T-cell (primary cell): ENCODE results near the gene PTPRD. TPM values are rescaled to one million over a fixed set of nuclear protein-coding genes. Genes with fewer than 3 reads are reported as not detected.

ENCODE experiments used
- ATAC-seq, 4 experiments: fragments of 200-7000 bp in 3 of 4; fragments of 150-1000 bp in 1 of 4; cut with Tn5 transposase; replicated peaks in 1 of 4; 1 replicate in 3 of 4; 2 replicates in 1 of 4; pipeline ENCODE4 v1.10.0; 2021; ENCODE audit warnings: moderate library complexity in 3 of 4, mild to moderate bottlenecking in 2 of 4, moderate number of reproducible peaks in 1 of 4
- CTCF ChIA-PET, 2 donors: fragments of 300-600 bp; sonication (Branson Sonifier 250); formaldehyde crosslinking; loops; one replicate each; lab custom pipeline; 2022; ENCODE audit warnings: antibody characterized with exemption in 2 of 2; lab: Charles Lee
- POLR2A ChIA-PET, 2 donors: fragments of 300-600 bp; sonication (Branson Sonifier 250); formaldehyde crosslinking; loops; one replicate each; lab custom pipeline; 2022; ENCODE audit warnings: antibody characterized with exemption in 2 of 2; lab: Charles Lee
- DNase-seq, 35 experiments: peaks; one replicate each; pipeline versions ENCODE4 v3.0.0 to v3.0.0-alpha.2; 2013 to 2023
- H3K27ac ChIP-seq: one replicate; pipeline ENCODE4 v1.5.1; 2013; ENCODE audit warnings: low read length
- H3K27me3 ChIP-seq, 2 experiments: replicated peaks in 1 of 2; 1 replicate in 1 of 2; 2 replicates in 1 of 2; pipeline versions ENCODE4 v1.6.1 to v1.7.0; 2013; ENCODE audit warnings: low read length in 1 of 2, mixed read lengths in 1 of 2; ENCODE audit not compliant: control insufficient read depth in 2 of 2, insufficient read depth in 2 of 2; ENCODE audit errors: extremely low read depth in 1 of 2
- H3K36me3 ChIP-seq, 2 donors: 1 replicate in 1 of 2; 2 replicates in 1 of 2; pipeline versions ENCODE4 v1.6.1 to v1.7.0; 2013; ENCODE audit warnings: low read length in 1 of 2; ENCODE audit not compliant: control insufficient read depth in 2 of 2, insufficient read depth in 1 of 2; ENCODE audit errors: extremely low read depth in 1 of 2
- H3K4me1 ChIP-seq, 2 experiments: 1 replicate in 1 of 2; 2 replicates in 1 of 2; pipeline versions ENCODE4 v1.6.1 to v1.7.0; 2013; ENCODE audit warnings: low read length in 2 of 2, mixed read lengths in 1 of 2; ENCODE audit not compliant: insufficient read depth in 2 of 2, control insufficient read depth in 1 of 2; ENCODE audit errors: extremely low read depth in 1 of 2
- H3K4me3 ChIP-seq, 2 donors: 1 replicate in 1 of 2; 2 replicates in 1 of 2; pipeline versions ENCODE4 v1.5.1 to v1.7.0; 2013; ENCODE audit warnings: mild to moderate bottlenecking in 2 of 2, low read length in 1 of 2, moderate library complexity in 1 of 2; ENCODE audit not compliant: control insufficient read depth in 1 of 2; ENCODE audit errors: extremely low read depth in 1 of 2
- H3K9me3 ChIP-seq: 2 replicates; pipeline ENCODE4 v1.7.0; 2013
- H3K27ac Mint-ChIP-seq, 2 donors: one replicate each; pipeline ENCODE4 v1.8.0; 2020 to 2021; ENCODE audit warnings: mild to moderate bottlenecking in 2 of 2, mixed read lengths in 2 of 2
- H3K27me3 Mint-ChIP-seq, 2 donors: one replicate each; pipeline ENCODE4 v1.8.0; 2021 to 2022; ENCODE audit warnings: mixed read lengths in 2 of 2
- H3K36me3 Mint-ChIP-seq: one replicate; pipeline ENCODE4 v1.8.0; 2021; ENCODE audit warnings: mixed read lengths
- H3K4me1 Mint-ChIP-seq, 3 donors: one replicate each; pipeline ENCODE4 v1.8.0; 2020 to 2022; ENCODE audit warnings: mixed read lengths in 3 of 3, mild to moderate bottlenecking in 1 of 3
- H3K4me3 Mint-ChIP-seq, 3 donors: one replicate each; pipeline ENCODE4 v1.8.0; 2020 to 2022; ENCODE audit warnings: mild to moderate bottlenecking in 3 of 3, mixed read lengths in 3 of 3, moderate library complexity in 3 of 3
- H3K9me3 Mint-ChIP-seq, 3 donors: one replicate each; pipeline ENCODE4 v1.8.0; 2020 to 2022; ENCODE audit warnings: mixed read lengths in 3 of 3
- WGBS: methylation state at CpG from one replicate; pipeline ENCODE4 v1.1.5; 2013; ENCODE audit warnings: missing lambda C conversion rate; ENCODE audit not compliant: insufficient coverage; 5-methylcytosine and 5-hydroxymethylcytosine counted together
- total RNA-seq, 35 experiments: library from RNA in 6 of 35; stranded (reverse) in 6 of 35; fragments of 120-200 nt in 1 of 35; gene quantifications; one replicate each; pipeline versions ENCODE4 v1.2.1 to v1.2.4 and lab custom pipeline; 2013 to 2026

The PTPRD gene
- total RNA-seq, 5 donors from 2014 or later (not counting 1 experiment from before 2014, with no cell fraction given) = 0.13 to 0.61 (median 0.38) TPM; not detected in 2

DNA sequence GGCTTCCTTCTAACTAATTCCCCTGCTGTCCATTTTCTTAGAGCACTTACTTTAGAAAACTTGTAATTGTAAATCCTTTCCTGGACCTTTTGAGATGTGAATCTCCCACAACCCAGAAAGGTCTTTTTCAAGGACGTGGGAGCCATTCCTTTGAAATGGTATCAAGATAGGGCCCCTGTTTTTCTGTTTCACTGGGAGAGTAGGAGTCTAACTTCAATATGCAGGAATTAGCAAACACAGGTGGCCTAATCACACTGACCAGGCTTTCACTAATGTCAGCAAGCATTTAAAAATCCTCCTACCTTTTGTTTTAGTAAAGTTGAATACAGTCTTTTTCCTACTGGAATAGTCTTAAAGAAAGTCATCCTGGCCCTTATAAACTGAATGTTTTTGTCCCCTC is 558.3 kb downstream of the PTPRD start:
- no peaks in the 10 kb centered on the region for H3K4me1 ChIP-seq
- Mint-ChIP-seq H3K27ac (no peak overlapping the region), H3K9me3 (no peaks in the 10 kb centered on the region), H3K4me1 (no peaks in the 10 kb centered on the region), H3K36me3 (no peaks in the 10 kb centered on the region), H3K4me3 (no peak overlapping the region), H3K27me3 (no peaks in the 10 kb centered on the region)
- H3K27ac ChIP-seq = no peak overlapping the region
- H3K36me3 ChIP-seq = no peaks in the 10 kb centered on the region
- no CpG with 5 or more reads among the region's 1 CpG for WGBS
- H3K9me3 ChIP-seq = no peaks in the 10 kb centered on the region
- H3K27me3 ChIP-seq = no peaks in the 10 kb centered on the region
- no peak for DNase-seq
- ChIA-PET POLR2A (no interaction called here), CTCF (no interaction called here)
- no peak for ATAC-seq
- no peak overlapping the region for H3K4me3 ChIP-seq

DNA sequence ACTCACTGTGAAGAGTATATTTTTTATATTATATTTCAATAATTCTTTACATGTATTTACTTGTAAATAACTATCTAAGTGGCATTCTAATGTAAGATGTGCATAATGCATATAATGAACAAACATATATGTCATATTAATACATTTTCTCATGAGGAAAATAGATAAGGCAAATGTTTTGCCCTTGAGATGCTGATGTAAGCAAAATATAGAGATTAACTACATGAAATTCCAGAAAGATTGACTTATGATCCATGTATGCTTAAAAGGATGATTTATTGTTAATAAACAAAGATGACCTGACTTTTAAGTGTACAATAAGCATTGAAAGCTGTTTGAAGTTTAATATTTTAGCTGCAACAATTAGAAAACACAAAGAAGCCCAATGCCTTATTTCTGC is 559.9 kb downstream of the PTPRD start:
- Mint-ChIP-seq H3K4me1 (no peaks in the 10 kb centered on the region), H3K27me3 (no peaks in the 10 kb centered on the region), H3K27ac (no peak overlapping the region), H3K4me3 (no peak overlapping the region), H3K9me3 (no peaks in the 10 kb centered on the region), H3K36me3 (no peaks in the 10 kb centered on the region)
- H3K27ac ChIP-seq = no peak overlapping the region
- H3K4me1 ChIP-seq = no peaks in the 10 kb centered on the region
- ATAC-seq (no peak), DNase-seq (no peak)
- POLR2A ChIA-PET = no interaction called here
- H3K27me3 ChIP-seq = no peaks in the 10 kb centered on the region
- CTCF ChIA-PET = interaction anchor here in 1 of 2 donors (0.8 kb wide), 1 partner anchor 452 kb away, joined by 3 read pairs; no protein-coding TSS in a partner anchor
- H3K9me3 ChIP-seq = no peaks in the 10 kb centered on the region
- no peaks in the 10 kb centered on the region for H3K36me3 ChIP-seq
- no peak overlapping the region for H3K4me3 ChIP-seq

DNA sequence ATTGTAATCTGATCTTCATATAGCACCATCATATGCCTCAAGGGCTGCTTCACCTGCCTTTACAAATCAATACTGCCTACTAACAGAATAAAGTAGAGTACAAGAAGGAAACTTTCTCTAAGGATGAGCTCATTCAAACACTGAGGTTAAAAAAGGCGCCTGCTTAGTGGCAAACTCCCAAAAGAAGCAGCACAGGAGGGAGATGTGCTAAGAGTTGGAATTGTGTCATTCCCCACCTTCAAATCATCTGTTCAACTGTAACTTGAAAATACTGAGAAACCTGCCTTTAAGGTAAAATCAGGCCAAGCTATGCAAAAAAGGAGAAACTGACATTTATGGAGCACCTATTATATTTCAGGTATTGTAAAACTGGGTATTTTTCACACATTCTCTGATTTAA is 560.6 kb downstream of the PTPRD start:
- Mint-ChIP-seq H3K9me3 (no peaks in the 10 kb centered on the region), H3K4me3 (no peak overlapping the region), H3K36me3 (no peaks in the 10 kb centered on the region), H3K4me1 (no peaks in the 10 kb centered on the region), H3K27ac (no peak overlapping the region), H3K27me3 (no peaks in the 10 kb centered on the region)
- H3K27me3 ChIP-seq = no peaks in the 10 kb centered on the region
- CTCF ChIA-PET = no interaction called here
- no peak overlapping the region for H3K27ac ChIP-seq
- H3K4me3 ChIP-seq = no peak overlapping the region
- no CpG with 5 or more reads among the region's 1 CpG for WGBS
- DNase-seq (no peak), ATAC-seq (no peak)
- no peaks in the 10 kb centered on the region for H3K36me3 ChIP-seq
- no peaks in the 10 kb centered on the region for H3K4me1 ChIP-seq
- POLR2A ChIA-PET = no interaction called here
- H3K9me3 ChIP-seq = no peaks in the 10 kb centered on the region

DNA sequence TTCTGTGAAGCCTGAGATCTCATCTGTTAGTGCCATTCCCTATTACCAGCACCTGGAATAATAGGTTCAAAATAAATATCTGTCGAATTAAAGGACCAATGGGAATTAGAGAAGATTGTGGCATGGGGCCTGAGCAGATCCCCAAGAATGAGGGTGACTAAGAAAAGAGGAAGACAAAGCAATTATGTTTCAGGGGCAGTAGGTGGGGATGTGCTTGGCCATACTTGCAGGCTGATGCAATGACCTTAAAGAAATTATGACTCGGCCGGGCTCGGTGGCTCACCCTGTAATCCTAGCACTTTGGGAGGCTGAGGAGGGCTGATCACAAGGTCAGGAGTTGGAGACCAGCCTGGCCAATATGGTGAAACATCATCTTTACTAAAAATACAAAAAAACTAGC is 562.8 kb downstream of the PTPRD start:
- Mint-ChIP-seq H3K4me3 (no peak overlapping the region), H3K27ac (no peak overlapping the region), H3K9me3 (no peaks in the 10 kb centered on the region), H3K4me1 (no peaks in the 10 kb centered on the region), H3K36me3 (no peaks in the 10 kb centered on the region), H3K27me3 (no peaks in the 10 kb centered on the region)
- Histone ChIP-seq H3K27me3 (no peaks in the 10 kb centered on the region), H3K4me3 (no peak overlapping the region), H3K9me3 (no peaks in the 10 kb centered on the region), H3K27ac (no peak overlapping the region), H3K36me3 (no peaks in the 10 kb centered on the region), H3K4me1 (no peaks in the 10 kb centered on the region)
- ATAC-seq (no peak), DNase-seq (no peak)
- ChIA-PET POLR2A (no interaction called here), CTCF (no interaction called here)
- WGBS = 83% methylated on average over 1 of the region's 4 CpGs

DNA sequence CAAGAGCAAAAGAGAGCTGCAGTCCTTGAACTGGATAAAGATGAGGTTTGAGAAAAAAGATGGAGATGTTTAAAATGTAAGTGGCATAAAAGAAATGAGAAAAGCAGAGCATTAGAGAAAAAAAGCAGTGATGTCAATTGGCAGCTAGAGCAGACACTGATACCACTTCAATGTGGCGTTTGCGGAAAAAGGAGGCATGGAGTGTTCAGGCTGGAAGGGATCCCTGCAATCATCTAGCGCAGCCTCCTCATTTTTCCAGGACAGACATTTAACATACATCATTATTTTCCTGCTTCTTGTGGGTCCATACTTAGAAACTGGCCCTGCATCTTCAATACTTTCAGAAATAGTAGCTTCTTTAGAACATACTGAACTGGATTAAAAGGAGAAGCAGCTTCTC is 563.8 kb downstream of the PTPRD start:
- ChIA-PET CTCF (interaction anchor here in 1 of 2 donors (0.6 kb wide), 1 partner anchor 217 kb away, joined by 4 read pairs; no protein-coding TSS in a partner anchor), POLR2A (interaction anchor here in 1 of 2 donors (0.7 kb wide), 1 partner anchor 1469 kb away, joined by 4 read pairs; no protein-coding TSS in a partner anchor)
- no peak overlapping the region for H3K27ac Mint-ChIP-seq
- DNase-seq = no peak
- Histone ChIP-seq H3K27me3 (no peaks in the 10 kb centered on the region), H3K4me1 (no peaks in the 10 kb centered on the region), H3K27ac (no peak overlapping the region), H3K36me3 (no peaks in the 10 kb centered on the region), H3K4me3 (no peak overlapping the region), H3K9me3 (no peaks in the 10 kb centered on the region)
- H3K4me3 Mint-ChIP-seq = no peak overlapping the region
- H3K27me3 Mint-ChIP-seq = no peaks in the 10 kb centered on the region
- WGBS = 100% methylated on average over 3 of the region's 3 CpGs
- H3K36me3 Mint-ChIP-seq = no peaks in the 10 kb centered on the region
- H3K9me3 Mint-ChIP-seq = no peaks in the 10 kb centered on the region
- no peaks in the 10 kb centered on the region for H3K4me1 Mint-ChIP-seq
- no peak for ATAC-seq

DNA sequence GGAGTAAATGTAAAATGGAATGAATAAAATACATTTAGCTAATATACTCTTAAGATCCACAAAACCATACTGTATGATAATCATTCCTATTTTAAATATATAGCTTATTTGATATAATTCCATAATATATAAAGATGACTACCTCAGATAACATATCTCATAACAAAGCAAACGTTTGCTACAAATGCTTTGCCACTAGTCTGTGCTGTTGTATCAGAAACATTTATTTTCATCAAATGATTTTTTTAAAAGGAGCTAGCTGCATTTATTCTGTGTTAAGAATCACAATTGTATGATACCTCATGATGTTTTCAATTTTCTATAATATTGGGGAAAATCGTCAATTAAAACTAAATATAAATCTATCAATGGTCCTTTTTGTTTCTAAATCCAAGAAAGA is 567.2 kb downstream of the PTPRD start:
- WGBS = no CpG with 5 or more reads among the region's 2 CpGs
- Mint-ChIP-seq H3K4me1 (no peaks in the 10 kb centered on the region), H3K36me3 (no peaks in the 10 kb centered on the region), H3K4me3 (no peak overlapping the region), H3K9me3 (no peaks in the 10 kb centered on the region), H3K27me3 (no peaks in the 10 kb centered on the region), H3K27ac (no peak overlapping the region)
- no peak for DNase-seq
- ChIA-PET CTCF (no interaction called here), POLR2A (no interaction called here)
- ATAC-seq = no peak
- Histone ChIP-seq H3K27ac (no peak overlapping the region), H3K27me3 (no peaks in the 10 kb centered on the region), H3K4me1 (no peaks in the 10 kb centered on the region), H3K4me3 (no peak overlapping the region), H3K9me3 (no peaks in the 10 kb centered on the region), H3K36me3 (no peaks in the 10 kb centered on the region)

DNA sequence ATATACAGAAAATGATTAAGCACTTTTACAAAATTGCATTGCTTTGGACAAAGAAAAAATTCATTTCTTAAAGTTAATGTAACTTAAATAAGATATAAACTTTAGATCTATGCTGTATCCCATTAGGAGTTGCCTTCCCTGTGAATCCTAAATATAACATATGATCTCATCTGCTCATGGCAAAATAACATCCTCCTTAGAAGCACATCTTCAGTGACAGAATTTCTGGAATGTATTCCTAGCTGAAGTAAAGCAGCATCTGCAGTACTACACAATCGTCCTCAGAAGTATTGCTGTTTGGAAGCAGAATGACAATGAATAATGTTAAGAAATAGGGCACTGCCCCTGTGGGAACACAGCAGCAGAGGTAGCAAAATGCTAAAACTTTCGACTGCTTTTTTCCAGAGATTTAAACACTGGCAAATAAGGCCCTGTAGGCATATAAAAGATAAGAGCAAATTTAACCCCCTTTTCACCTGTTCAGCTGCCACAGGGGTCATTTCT is 571.0 kb downstream of the PTPRD start:
- Histone ChIP-seq H3K36me3 (no peaks in the 10 kb centered on the region), H3K4me1 (no peaks in the 10 kb centered on the region), H3K9me3 (no peaks in the 10 kb centered on the region), H3K4me3 (no peak overlapping the region), H3K27ac (no peak overlapping the region), H3K27me3 (no peaks in the 10 kb centered on the region)
- ChIA-PET POLR2A (no interaction called here), CTCF (no interaction called here)
- WGBS = 40% methylated on average over 1 of the region's 2 CpGs
- no peaks in the 10 kb centered on the region for H3K4me1 Mint-ChIP-seq
- no peaks in the 10 kb centered on the region for H3K36me3 Mint-ChIP-seq
- H3K4me3 Mint-ChIP-seq = no peak overlapping the region
- ATAC-seq = no peak
- no peak overlapping the region for H3K27ac Mint-ChIP-seq
- DNase-seq = no peak
- peaks cover 0 to 4% (median 4%) of the 10 kb centered on the region in 3 donors for H3K9me3 Mint-ChIP-seq
- no peaks in the 10 kb centered on the region for H3K27me3 Mint-ChIP-seq
